Heart right ventricle (tissue), 16 donors: Measurements from ENCODE around the gene GAB2. TPM values are rescaled to one million over a fixed set of nuclear protein-coding genes. Genes with fewer than 3 reads are reported as not detected.
A peak's percentile ranks its signal among the peaks of the same experiment; 100 is the strongest.

Source experiments
- ATAC-seq, 8 donors: fragments of 200-7000 bp; cut with Tn5 transposase; one replicate each; pipeline ENCODE4 v1.9.1; 2020; ENCODE audit warnings: mild to moderate bottlenecking in 8 of 8, moderate library complexity in 8 of 8, moderate number of reproducible peaks in 1 of 8
- DNase-seq, 2 donors: peaks; one replicate each; pipeline ENCODE4 v3.0.0-alpha.2; 2020
- H3K27ac ChIP-seq, 10 donors: fragments of 200-600 bp; sonication (generic) in 2 of 10; one replicate each; pipeline versions ENCODE4 v1.5.0 to v1.8.0; 2020 to 2022; ENCODE audit warnings: mild to moderate bottlenecking in 3 of 10
- H3K27me3 ChIP-seq, 7 donors: fragments of 200-600 bp; one replicate each; pipeline ENCODE4 v1.8.0; 2021 to 2022; ENCODE audit warnings: mild to moderate bottlenecking in 2 of 7
- H3K36me3 ChIP-seq, 9 donors: fragments of 200-600 bp; sonication (generic) in 1 of 9; one replicate each; pipeline versions ENCODE4 v1.5.0 to v1.8.0; 2020 to 2022; ENCODE audit warnings: mild to moderate bottlenecking in 2 of 9
- H3K4me1 ChIP-seq, 9 donors: fragments of 200-600 bp; sonication (generic) in 1 of 9; one replicate each; pipeline versions ENCODE4 v1.5.0 to v1.8.0; 2020 to 2022; ENCODE audit warnings: mild to moderate bottlenecking in 4 of 9
- H3K4me3 ChIP-seq, 10 donors: fragments of 200-600 bp; sonication (generic) in 2 of 10; one replicate each; pipeline versions ENCODE4 v1.5.0 to v1.8.0; 2020 to 2022; ENCODE audit warnings: mild to moderate bottlenecking in 7 of 10, moderate library complexity in 2 of 10
- H3K9me3 ChIP-seq, 11 donors: fragments of 200-600 bp in 10 of 11; sonication (generic) in 2 of 11; one replicate each; pipeline versions ENCODE4 v1.5.0 to v1.8.0; 2013 to 2022; ENCODE audit warnings: mild to moderate bottlenecking in 2 of 11, control low read depth in 1 of 11, moderate library complexity in 1 of 11
- WGBS, 2 donors: extraction: QIAGEN DNeasy Blood & Tissue Kit; methylation state at CpG; one replicate each; pipeline ENCODE4 v1.1.7; 2013; ENCODE audit warnings: inconsistent platforms in 1 of 2; 5-methylcytosine and 5-hydroxymethylcytosine counted together
- intact Hi-C, 10 donors: fragments of 100-400 bp; cut with DNase I; formaldehyde crosslinking; loops; one replicate each; pipeline versions ENCODE4 v1.11.1 to v1.14.2; 2022
- polyA plus RNA-seq, 2 donors: library from polyadenylated mRNA; stranded (reverse); fragments of 200-250 nt; gene quantifications; one replicate each; pipeline ENCODE4 v1.2.3, GENCODE V29; 2013
- total RNA-seq, 10 donors: library from RNA; stranded (reverse); fragmentation: NEBNext Ultra II Directional in 3 of 10; extraction: Animal tissue kit (Norgen Biotek cat#: 25700) in 3 of 10; gene quantifications; one replicate each; pipeline versions ENCODE4 v1.2.1 to v1.2.4, GENCODE V29; 2021 to 2023
- TF ChIP-seq, protein P1 (sequence below), 9 donors: fragments of 200-600 bp; sonication (generic) in 2 of 9; IDR thresholded peaks; one replicate each; pipeline versions ENCODE4 v1.5.0 to v1.8.0; 2021 to 2022; ENCODE audit warnings: antibody characterized with exemption in 9 of 9, mild to moderate bottlenecking in 5 of 9, moderate library complexity in 1 of 9
- donor health status: Arrhythmogenic right ventricular cardiomyopathy.
- donor health status: ischemic (EF 13 %, LVEDD 7.1; RV severe dilation, severe dysfunction).
- donor health status: healthy with polysubstance abuse.
- donor health status: DM: no; HTN: yes; CAD: no.
- donor health status: DM: no; HTN: no; CAD: no.
- donor health status: ischemic (EF 25% LVEDD 6.9; RV normal size, moderate dysfunction).
- donor health status: ischemic (EF 25% LVEDD 5.7; RV mildly dilated, moderate dysfunction).
- donor health status: healthy.
- donor health status: DM: yes; HTN: yes; CAD: no.
- donor health status: Ischemic cardiomyopathy.
- donor health status: ischemic (EF 35%, LVEDD 5.7; RV mildly dilated, moderate dysfunction).
- donor health status: nonischemic (EF 11% LVEDD 7.7; RV severe dilation, severe dysfunction).
- donor health status: DM: yes; HTN: yes; CAD: no.
- donor health status: PGD.
- donor health status: ischemic (EF 29% LVEDD 5.4; RV normal size, mild dysfunction).
- donor health status: nonischemic (EF 23%, LVEDD 6.1; RV moderate dilation, normal function).

GAB2 gene
- total and polyA plus RNA-seq, 12 donors: 5.0 to 44.6 (median 27.0) TPM

DNA sequence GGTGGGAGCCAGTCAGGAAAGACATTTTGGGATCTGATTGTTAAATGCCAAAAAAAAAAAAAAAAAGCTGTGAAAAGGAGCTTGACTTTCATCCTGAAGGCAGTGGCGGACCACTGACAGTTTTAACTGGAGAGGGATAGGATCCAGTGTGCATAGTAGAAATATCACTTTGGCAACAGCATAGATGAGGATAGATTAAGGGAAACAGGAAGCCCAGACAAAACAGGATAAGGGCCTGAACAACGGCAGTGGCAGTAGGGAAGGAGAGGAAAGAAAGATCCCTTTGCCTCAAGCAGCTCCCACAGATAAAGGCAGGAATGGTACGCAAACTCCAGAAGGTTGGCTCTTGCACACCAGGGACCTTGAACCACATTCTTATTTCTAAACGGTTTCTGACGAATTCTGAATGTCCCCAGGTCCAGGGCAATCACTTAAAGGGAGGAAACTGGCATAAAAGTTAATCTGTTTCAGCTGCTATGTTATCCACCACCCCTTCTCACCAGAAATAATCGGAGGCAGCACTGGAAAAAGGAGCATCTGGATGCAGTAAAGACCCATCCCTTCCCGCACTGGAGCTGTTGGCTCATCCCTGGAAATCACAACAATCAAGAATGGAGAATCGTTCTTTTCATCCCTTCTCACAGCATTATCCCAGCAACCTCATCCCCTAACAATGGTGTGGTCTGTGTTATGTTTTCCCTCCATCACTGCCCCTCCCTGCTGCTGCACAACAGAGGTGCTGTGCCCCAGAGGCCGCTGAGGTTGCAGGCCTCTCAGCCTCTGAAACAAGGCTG, 99.1 kb downstream of the GAB2 start:
- no peaks in the 10 kb centered on the region for H3K9me3 ChIP-seq
- no peak for DNase-seq
- H3K4me1 ChIP-seq: peaks cover 19 to 55% (median 50%) of the 10 kb centered on the region in 9 donors
- no peaks in the 10 kb centered on the region for H3K27me3 ChIP-seq
- WGBS, 2 donors: 43 to 50% methylated on average over 9 of the region's 9 CpGs
- H3K36me3 ChIP-seq: no peaks in the 10 kb centered on the region
- peak in 4 of 8 donors; percentile 19 to 30 (median 26) for ATAC-seq
- TF ChIP-seq, protein P1, sequence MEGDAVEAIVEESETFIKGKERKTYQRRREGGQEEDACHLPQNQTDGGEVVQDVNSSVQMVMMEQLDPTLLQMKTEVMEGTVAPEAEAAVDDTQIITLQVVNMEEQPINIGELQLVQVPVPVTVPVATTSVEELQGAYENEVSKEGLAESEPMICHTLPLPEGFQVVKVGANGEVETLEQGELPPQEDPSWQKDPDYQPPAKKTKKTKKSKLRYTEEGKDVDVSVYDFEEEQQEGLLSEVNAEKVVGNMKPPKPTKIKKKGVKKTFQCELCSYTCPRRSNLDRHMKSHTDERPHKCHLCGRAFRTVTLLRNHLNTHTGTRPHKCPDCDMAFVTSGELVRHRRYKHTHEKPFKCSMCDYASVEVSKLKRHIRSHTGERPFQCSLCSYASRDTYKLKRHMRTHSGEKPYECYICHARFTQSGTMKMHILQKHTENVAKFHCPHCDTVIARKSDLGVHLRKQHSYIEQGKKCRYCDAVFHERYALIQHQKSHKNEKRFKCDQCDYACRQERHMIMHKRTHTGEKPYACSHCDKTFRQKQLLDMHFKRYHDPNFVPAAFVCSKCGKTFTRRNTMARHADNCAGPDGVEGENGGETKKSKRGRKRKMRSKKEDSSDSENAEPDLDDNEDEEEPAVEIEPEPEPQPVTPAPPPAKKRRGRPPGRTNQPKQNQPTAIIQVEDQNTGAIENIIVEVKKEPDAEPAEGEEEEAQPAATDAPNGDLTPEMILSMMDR (IDR thresholded peaks at IDR 0.05): no peak
- peak overlapping the region in 6 of 10 donors; percentile 8 to 44 (median 36) for H3K27ac ChIP-seq
- no peak overlapping the region for H3K4me3 ChIP-seq
- intact Hi-C loops: loop anchor here in 3 of 10 donors (5.0 to 10.0 kb wide), 2 partner anchors 96 to 99 kb away; partner anchors contain the start of gene GAB2 (in 3 of the 3)

DNA sequence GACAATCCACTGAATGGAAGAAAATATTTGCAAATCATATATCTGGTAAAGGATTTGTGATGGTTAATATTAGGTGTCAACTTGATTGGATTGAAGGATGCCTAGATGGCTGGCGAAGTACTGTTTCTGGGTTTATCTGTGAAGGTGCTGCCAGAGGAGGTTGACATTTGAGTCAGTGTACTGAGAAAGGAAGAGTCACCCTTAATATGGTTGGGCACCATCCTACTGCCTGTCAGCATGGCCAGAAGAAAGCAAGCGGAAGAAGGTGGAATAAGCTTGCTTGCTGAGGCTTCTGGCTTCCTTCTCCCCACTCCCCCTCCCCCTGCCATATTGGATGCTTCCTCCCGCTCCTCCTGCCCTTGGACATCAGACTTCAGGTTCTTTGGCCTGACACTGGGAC, 101.9 kb downstream of the GAB2 start:
- ATAC-seq: no peak
- Histone ChIP-seq H3K4me1 (peaks cover 29 to 83% (median 70%) of the 10 kb centered on the region in 9 donors), H3K36me3 (no peaks in the 10 kb centered on the region), H3K27ac (no peak overlapping the region), H3K9me3 (no peaks in the 10 kb centered on the region), H3K27me3 (no peaks in the 10 kb centered on the region), H3K4me3 (no peak overlapping the region)
- TF ChIP-seq, protein P1 (IDR thresholded peaks at IDR 0.05): no peak
- DNase-seq: no peak
- intact Hi-C loops: loop anchor here in 3 of 10 donors (5.0 to 10.0 kb wide), 2 partner anchors 99 to 102 kb away; partner anchors contain the start of gene GAB2 (in 3 of the 3)
- 88 to 98% methylated on average over 3 of the region's 3 CpGs for WGBS, 2 donors

DNA sequence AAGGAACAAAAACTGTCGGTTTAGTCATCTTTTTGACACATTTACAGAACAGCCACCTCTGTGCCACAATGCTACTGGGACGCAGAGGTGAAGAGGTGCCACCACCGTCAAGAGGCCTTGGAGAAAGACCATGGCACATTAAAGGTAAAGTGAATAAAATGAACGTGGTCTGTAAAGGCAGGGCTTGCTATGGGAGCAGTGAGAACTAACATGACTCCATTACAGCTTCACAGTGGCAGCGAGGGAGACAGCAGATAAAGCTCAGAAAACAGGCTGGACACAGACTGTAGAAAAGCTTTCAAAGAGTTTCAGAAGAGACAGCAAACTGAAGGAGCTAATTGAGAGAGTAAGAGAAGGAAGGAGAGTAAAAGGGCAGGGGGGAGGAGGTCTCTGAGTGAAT, 102.9 kb downstream of the GAB2 start:
- intact Hi-C loops: loop anchor here in 6 of 10 donors (5.0 to 10.0 kb wide), 4 partner anchors 38 to 103 kb away; partner anchors contain the start of gene GAB2 (in 6 of the 6)
- DNase-seq: no peak
- 42 to 57% methylated on average over 5 of the region's 5 CpGs for WGBS, 2 donors
- ATAC-seq: no peak
- Histone ChIP-seq H3K4me1 (peaks cover 29 to 85% (median 71%) of the 10 kb centered on the region in 9 donors), H3K27ac (peak overlapping the region in 4 of 10 donors; percentile 5 to 60 (median 14)), H3K4me3 (no peak overlapping the region), H3K27me3 (no peaks in the 10 kb centered on the region), H3K9me3 (no peaks in the 10 kb centered on the region), H3K36me3 (no peaks in the 10 kb centered on the region)
- TF ChIP-seq, protein P1 (IDR thresholded peaks at IDR 0.05): no peak

DNA sequence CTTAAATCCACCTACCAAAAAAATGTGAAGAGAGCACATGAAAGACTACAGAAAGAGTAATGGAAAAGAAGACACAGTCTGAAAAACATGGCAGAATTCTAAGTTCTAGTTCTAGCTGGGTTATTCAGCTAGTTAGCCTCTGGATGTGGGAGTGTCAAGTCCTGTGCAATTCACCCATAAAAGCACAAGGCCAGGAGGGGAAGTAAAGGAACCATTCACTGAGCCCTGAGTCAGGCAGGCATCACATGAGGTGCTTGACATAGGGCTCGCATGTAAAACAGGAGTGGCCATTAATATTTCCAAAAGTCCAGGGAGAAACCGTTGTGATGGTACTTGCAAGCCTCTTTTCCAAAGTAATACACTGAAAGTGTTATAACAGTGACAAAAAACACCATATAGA, 103.7 kb downstream of the GAB2 start:
- DNase-seq: no peak
- ATAC-seq: no peak
- WGBS, 2 donors: 78 to 81% methylated on average over 2 of the region's 2 CpGs
- H3K27me3 ChIP-seq: no peaks in the 10 kb centered on the region
- no peak overlapping the region for H3K4me3 ChIP-seq
- H3K4me1 ChIP-seq: peaks cover 27 to 83% (median 69%) of the 10 kb centered on the region in 9 donors
- no peaks in the 10 kb centered on the region for H3K36me3 ChIP-seq
- intact Hi-C loops: loop anchor here in 6 of 10 donors (5.0 to 10.0 kb wide), 4 partner anchors 38 to 103 kb away; partner anchors contain the start of gene GAB2 (in 5 of the 6)
- TF ChIP-seq, protein P1 (IDR thresholded peaks at IDR 0.05): no peak
- no peaks in the 10 kb centered on the region for H3K9me3 ChIP-seq
- peak overlapping the region in 1 of 10 donors; percentile 60 for H3K27ac ChIP-seq
